ENCODE data around the gene TBC1D24.

- TF ChIP-seq CTCF (IDR thresholded peaks at IDR 0.05; ENCODE audit: low read length) (no peak), EZH2 (optimal IDR thresholded peaks at IDR 0.05; ENCODE audit: low read depth, low read length) (no peak), EZH2phosphoT487 (IDR thresholded peaks at IDR 0.05; ENCODE audit: low read length) (no peak)
Measured at GRCh38 chr16:2439598-2439997, 35.3 kb upstream of the TBC1D24 start.

Data from MM.1S (cell line).